Suppressor macrophage treated with lipopolysaccharide for 1 hour (primary cell): Measurements from ENCODE around the gene C1QTNF3.

Experiments used
- DNase-seq, 3 donors: peaks; one replicate each; pipeline ENCODE4 v3.0.0-alpha.2; 2020 to 2022

C1QTNF3 gene

DNA sequence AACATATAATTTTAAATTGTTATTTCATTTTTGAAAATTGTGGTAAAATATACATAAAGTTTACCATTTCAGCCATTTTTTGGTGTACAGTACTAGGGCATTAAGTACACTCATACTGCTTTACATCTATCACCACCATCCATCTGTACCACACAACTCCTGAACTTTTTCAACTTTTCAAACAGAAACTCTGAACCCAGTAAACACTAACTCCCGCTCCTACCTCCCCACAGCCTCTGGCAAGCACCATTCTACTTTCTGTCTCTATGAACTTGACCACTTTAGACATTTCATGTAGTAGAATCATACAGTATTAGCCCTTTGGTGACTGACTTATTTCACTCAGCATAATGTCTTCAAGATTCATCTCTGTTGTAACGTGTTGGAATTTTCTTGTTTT lies 50.1 kb downstream of the C1QTNF3 start:
- no peak for DNase-seq

DNA sequence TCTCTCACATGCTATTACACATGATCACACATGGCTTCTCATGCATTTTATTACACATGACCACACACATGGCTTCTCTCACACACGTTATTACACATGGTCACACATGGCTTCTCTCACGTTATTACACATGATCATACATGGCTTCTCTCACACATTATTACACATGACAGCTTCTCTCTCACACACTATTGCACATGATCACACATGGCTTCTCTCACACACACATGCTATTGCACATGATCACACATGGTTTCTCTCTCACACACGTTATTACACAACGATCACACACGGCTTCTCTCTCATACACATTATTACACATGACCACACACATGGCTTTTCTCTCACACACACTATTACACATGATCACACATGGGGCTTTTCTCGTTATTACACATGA lies 57.6 kb downstream of the C1QTNF3 start:
- DNase-seq, result no peak

GRCh38 chr5:33984671-33985124 lies 58.3 kb downstream of the C1QTNF3 start, which contains the start of gene SLC45A2:
Gene SLC45A2, minus strand, starts transcription at chr5:33984693. Its CDS starts 110 bp downstream, at chr5:33984583.
- DNase-seq, result no peak

DNA sequence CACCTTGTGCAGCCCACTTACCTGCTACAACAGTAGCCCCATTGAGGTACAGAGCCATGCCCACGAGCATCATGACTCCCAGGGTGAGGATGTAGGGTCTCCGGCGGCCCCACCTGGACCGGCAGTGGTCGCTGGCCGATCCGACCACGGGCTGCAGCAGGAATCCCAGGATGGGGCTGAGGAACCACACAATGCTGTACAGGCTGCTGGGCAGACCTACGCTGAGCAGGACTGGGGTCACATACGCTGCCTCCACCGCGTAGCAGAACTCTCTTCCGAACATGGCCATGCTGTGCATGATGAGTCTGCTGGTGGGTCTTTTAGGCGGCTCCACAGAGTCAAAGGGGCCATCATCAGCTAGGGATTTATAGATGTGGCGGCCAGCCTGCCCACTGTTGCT lies 58.8 kb downstream of the C1QTNF3 start:
- DNase-seq, result no peak

DNA sequence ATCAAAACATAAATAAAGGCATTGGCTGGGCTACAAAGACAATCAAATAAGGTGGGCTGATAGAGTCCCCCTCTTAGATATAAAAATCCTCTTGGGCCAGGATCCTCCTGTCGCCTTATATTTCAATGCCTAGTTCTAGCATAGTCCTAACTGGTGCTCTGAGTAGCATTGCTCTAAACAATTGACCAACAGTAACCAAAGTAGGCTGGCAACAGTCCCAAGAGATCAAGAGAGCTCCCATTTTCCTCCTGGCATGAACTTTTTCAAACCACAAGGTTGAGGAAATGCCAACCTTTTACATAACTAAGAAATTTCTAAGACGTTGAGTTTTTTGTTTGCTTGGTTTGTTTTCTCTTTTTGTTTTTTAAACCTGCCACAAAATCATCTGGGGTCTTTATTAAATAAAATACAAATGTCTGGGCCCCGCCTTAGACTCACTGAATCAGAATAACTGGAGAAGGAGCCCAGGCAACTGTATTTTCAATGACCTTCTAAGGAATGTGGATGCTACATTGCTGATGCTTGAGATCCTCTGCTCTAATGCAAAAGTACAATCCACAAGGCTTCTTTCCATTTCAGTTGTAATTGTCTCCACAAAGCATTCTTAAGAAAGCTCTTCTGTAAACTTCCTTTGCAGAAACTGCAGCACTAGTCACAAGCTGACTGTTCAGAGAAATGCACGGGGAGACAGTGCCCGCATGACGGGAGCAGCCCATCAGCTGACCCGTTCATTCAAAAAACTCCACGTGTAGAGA lies 61.4 kb downstream of the C1QTNF3 start:
- no peak for DNase-seq

- no peak for DNase-seq
These were observed 63.0 kb downstream of the C1QTNF3 start for GRCh38 chr5:33980030-33980429.

GRCh38 chr5:33978306-33978705 lies 64.7 kb downstream of the C1QTNF3 start:
- no peak for DNase-seq

DNA sequence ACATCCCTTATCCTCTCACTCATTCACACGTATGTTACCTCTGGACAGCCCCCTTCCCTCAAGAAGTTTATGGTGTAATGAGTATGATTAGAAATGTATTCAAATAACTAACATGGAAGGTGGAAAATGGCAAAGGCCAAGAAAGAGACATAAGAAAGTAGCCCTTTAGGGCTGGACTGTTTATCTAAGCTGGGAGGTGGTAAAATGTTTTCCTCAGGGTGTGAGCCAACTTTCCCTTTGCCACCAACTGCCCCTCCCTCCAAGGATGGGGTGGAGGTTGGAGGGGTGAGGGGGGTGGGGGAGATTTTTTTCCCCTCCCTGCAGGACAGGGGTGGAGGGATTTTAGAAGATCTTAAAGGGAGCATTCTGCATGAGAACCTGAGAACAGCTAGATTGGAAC lies 66.7 kb downstream of the C1QTNF3 start:
- DNase-seq, result no peak

GRCh38 chr5:33975852-33976251 lies 67.2 kb downstream of the C1QTNF3 start:
- DNase-seq, result no peak

DNA sequence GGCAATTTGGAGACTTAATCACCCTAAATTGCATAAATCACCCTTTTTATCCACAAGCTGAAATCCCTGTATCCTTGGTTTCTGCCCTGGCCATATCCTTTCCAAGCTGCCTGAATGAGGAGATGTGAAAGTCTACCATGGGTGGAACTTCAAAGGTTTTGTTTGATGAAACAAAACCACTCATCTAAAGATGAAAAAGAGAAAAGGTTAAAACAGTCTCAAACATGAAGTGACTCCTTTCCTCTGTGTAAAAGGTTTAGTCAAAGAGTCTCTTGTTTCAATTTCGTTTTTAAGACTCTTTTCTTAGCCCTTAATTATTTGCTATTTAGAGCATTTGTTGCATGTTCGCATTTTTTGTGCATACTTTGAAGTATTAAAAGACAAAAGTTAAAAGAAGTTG lies 69.7 kb downstream of the C1QTNF3 start:
- DNase-seq, result no peak

- peak in 2 of 3 donors; percentile 8 to 12 for DNase-seq
These were observed 73.2 kb downstream of the C1QTNF3 start for GRCh38 chr5:33969572-33970452.

DNA sequence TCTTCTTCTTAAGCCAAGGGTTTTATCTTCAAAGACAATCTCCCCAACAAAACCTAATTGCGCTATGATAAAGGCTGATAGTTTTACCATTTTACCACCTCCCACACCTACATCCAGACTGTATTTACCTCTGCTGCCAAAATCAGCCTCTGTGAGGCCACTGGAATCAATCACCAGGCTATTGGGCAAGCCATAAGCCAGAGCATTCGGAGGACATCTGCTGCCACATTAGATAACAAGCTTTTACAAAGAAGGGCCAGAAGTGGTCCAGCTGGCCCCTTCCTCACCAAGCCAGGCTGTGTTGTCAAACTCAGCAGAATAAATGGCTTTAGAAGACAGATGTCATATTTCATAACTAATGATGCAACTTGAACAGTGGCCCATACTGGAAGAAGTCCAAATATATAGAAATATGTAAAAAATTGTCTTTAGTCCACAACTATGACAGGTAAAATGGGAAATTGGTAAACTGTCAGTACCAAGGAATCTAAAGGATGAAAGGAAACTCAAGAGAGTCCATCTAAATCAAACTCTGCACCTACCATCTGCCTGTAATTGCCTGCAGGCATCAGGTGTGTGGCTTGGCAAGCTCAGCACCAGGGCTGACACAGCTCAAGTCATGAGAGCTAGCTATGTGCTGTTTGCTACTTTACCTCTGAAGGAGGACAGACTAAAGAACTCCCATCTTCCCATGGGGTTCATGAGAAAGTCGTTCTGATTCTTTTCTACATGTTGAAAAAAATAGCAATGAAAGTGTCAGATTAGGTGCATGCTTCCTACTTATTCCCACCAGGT lies 74.6 kb downstream of the C1QTNF3 start:
- no peak for DNase-seq
